ENCODE measurements around the gene METTL1. TPM values are rescaled to one million over a fixed set of nuclear protein-coding genes. Genes with fewer than 3 reads are reported as not detected.

The METTL1 gene
- total and polyA plus RNA-seq, 2 donors = 4.9 to 16.1 TPM

- H3K4me1 ChIP-seq (ENCODE audit: insufficient read depth) = no peaks in the 10 kb centered on the region
- 87% methylated on average over 11 of the region's 11 CpGs for WGBS
- H3K27ac ChIP-seq (ENCODE audit: low read depth) = no peak overlapping the region
- H3K36me3 ChIP-seq (ENCODE audit: insufficient read depth) = peaks cover 7% of the 10 kb centered on the region
- H3K4me3 ChIP-seq (ENCODE audit: low read depth, low read length) = no peak overlapping the region
- DNase-seq (ENCODE audit: extremely low spot score) = no peak
These were observed 51.0 kb downstream of the METTL1 start for GRCh38 chr12:57720606-57721595.

DNA sequence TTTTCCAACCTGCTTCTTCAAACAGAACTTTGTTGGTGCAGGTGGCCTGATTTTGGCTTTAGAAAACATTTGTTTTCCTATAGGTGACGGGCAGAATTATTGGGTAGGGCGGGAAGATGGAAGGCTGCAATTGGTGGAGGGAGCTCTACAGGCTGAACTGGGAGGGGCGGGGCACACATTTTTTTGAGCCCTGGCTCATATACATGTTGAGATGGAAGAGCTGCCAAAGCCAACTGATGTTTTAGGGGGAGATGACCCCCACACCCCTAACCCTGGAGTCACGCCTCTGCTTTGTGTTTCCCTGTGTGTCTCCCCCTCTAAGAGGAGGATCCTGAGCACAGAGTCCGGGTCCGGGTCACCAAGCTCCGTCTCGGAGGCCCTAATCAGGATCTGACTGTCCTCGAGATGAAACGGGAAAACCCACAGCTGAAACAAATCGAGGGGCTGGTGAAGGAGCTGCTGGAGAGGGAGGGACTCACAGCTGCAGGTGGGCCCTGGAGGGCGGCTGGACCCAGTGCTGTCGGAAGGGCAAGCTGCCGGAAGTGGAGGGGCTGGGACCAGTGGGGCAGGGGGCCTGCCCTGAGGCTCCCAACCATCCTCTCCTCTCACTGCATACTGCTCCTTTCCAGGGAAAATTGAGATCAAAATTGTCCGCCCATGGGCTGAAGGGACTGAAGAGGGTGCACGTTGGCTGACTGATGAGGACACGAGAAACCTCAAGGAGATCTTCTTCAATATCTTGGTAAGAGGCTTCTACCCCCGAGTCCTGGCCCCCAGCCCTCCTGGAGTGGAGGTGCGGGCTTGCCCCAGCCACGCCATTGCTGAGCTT, 51.9 kb downstream of the METTL1 start:
- DNase-seq (ENCODE audit: extremely low spot score) = no peak
- Histone ChIP-seq H3K4me1 (ENCODE audit: insufficient read depth) (no peaks in the 10 kb centered on the region), H3K36me3 (ENCODE audit: insufficient read depth) (peaks cover 7% of the 10 kb centered on the region), H3K27ac (ENCODE audit: low read depth) (no peak overlapping the region), H3K4me3 (ENCODE audit: low read depth, low read length) (no peak overlapping the region)
- 90% methylated on average over 20 of the region's 20 CpGs for WGBS

DNA sequence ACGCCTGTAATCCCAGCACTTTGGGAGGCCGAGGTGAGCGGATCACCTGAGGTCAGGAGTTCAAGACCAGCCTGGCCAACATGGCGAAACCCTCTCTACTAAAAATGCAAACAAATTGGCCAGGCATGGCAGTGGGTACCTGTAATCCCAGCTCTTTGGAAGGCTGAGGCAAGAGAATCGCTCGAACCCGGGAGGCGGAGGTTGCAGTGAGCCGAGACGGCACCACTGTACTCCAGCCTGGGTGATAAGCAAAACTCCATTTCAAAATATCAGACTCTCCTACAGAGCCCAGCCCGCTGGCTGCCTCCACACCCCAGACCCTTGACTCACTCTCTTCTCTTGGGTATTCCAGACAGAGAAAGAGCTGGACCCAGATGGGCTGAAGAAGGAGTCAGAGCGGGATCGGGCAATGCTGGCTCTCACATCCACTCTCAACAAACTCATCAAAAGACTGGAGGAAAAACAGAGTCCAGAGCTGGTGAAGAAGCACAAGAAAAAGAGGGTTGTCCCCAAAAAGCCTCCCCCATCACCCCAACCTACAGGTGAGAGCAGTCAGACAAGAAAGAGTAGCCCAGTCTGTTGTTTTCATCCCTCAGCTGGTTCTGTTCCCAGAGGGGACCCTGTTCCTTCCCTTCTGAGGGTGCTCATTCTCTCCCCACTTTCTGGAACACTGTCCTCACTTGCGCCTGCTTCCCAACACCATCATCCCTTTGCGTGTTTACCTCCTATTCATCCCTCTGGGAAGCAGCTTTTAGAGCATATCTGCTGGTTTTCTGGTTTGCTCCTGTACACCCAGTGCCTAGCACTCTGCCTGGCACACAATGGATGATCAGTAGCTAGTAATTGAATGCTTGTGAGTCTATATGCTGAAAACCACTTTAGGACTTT, 53.0 kb downstream of the METTL1 start:
- DNase-seq (ENCODE audit: extremely low spot score) = no peak
- WGBS = 96% methylated on average over 15 of the region's 15 CpGs
- H3K4me3 ChIP-seq (ENCODE audit: low read depth, low read length) = no peak overlapping the region
- H3K36me3 ChIP-seq (ENCODE audit: insufficient read depth) = peaks cover 7% of the 10 kb centered on the region
- no peaks in the 10 kb centered on the region for H3K4me1 ChIP-seq (ENCODE audit: insufficient read depth)
- no peak overlapping the region for H3K27ac ChIP-seq (ENCODE audit: low read depth)

Small RNA genes within 50 kb of the gene (small RNA-seq; reads per million reads assigned to genes)
- not detected for gene RNU6-1083P

Other genes starting within 250 kb of the METTL1 start
- 9.6 TPM for gene MBD6, start 249.3 kb downstream of the METTL1 start, total RNA-seq
- gene MBD6, start 249.3 kb downstream of the METTL1 start, polyA plus RNA-seq = 31.1 TPM
- gene DCTN2, start 224.9 kb downstream of the METTL1 start, total RNA-seq = 70.8 TPM
- 195 TPM for gene DCTN2, start 224.9 kb downstream of the METTL1 start, polyA plus RNA-seq
- 1.5 TPM for gene KIF5A, start 222.1 kb downstream of the METTL1 start, total RNA-seq
- gene KIF5A, start 222.1 kb downstream of the METTL1 start, polyA plus RNA-seq = 1.3 TPM
- 9.5 TPM for gene PIP4K2C, start 180.9 kb downstream of the METTL1 start, total RNA-seq
- 26.8 TPM for gene PIP4K2C, start 180.9 kb downstream of the METTL1 start, polyA plus RNA-seq
- 29.8 TPM for gene DTX3, start 167.3 kb downstream of the METTL1 start, total RNA-seq
- 64.3 TPM for gene DTX3, start 167.3 kb downstream of the METTL1 start, polyA plus RNA-seq
- 64.1 TPM for gene ARHGEF25, start 160.7 kb downstream of the METTL1 start, total RNA-seq
- gene ARHGEF25, start 160.7 kb downstream of the METTL1 start, polyA plus RNA-seq = 158 TPM
- gene B4GALNT1, start 138.9 kb downstream of the METTL1 start, total RNA-seq = 3.6 TPM
- gene B4GALNT1, start 138.9 kb downstream of the METTL1 start, polyA plus RNA-seq = 2.7 TPM
- 137 TPM for gene OS9, start 78.0 kb downstream of the METTL1 start, total RNA-seq
- 257 TPM for gene OS9, start 78.0 kb downstream of the METTL1 start, polyA plus RNA-seq
- 1.4 TPM for gene AGAP2, start 33.4 kb downstream of the METTL1 start, total RNA-seq
- 1.8 TPM for gene AGAP2, start 33.4 kb downstream of the METTL1 start, polyA plus RNA-seq
- gene TSPAN31, start 27.1 kb downstream of the METTL1 start, total RNA-seq = 42.1 TPM
- gene TSPAN31, start 27.1 kb downstream of the METTL1 start, polyA plus RNA-seq = 48.6 TPM
- 71.7 TPM for gene CDK4, start 19.8 kb downstream of the METTL1 start, total RNA-seq
- gene CDK4, start 19.8 kb downstream of the METTL1 start, polyA plus RNA-seq = 89.9 TPM
- 4.0 TPM for gene MARCHF9, start 17.0 kb downstream of the METTL1 start, total RNA-seq
- 12.2 TPM for gene MARCHF9, start 17.0 kb downstream of the METTL1 start, polyA plus RNA-seq
- 0.16 TPM for gene CYP27B1, start 5.0 kb downstream of the METTL1 start, total RNA-seq
- 0.57 TPM for gene CYP27B1, start 5.0 kb downstream of the METTL1 start, polyA plus RNA-seq
- 11.9 TPM for gene EEF1AKMT3, start 509 bp upstream of the METTL1 start, total RNA-seq
- 9.7 TPM for gene EEF1AKMT3, start 509 bp upstream of the METTL1 start, polyA plus RNA-seq
- 15.9 TPM for gene TSFM, start 10.7 kb upstream of the METTL1 start, total RNA-seq
- gene TSFM, start 10.7 kb upstream of the METTL1 start, polyA plus RNA-seq = 36.3 TPM
- gene AVIL, start 46.6 kb upstream of the METTL1 start, total RNA-seq = 6.1 TPM
- 2.7 TPM for gene AVIL, start 46.6 kb upstream of the METTL1 start, polyA plus RNA-seq
- gene CTDSP2, start 74.6 kb upstream of the METTL1 start, total RNA-seq = 80.2 TPM
- gene CTDSP2, start 74.6 kb upstream of the METTL1 start, polyA plus RNA-seq = 145 TPM
- 8.8 TPM for gene ATP23, start 169.5 kb upstream of the METTL1 start, total RNA-seq
- gene ATP23, start 169.5 kb upstream of the METTL1 start, polyA plus RNA-seq = 16.1 TPM